ENCODE results near the gene HPRT1.

DNA sequence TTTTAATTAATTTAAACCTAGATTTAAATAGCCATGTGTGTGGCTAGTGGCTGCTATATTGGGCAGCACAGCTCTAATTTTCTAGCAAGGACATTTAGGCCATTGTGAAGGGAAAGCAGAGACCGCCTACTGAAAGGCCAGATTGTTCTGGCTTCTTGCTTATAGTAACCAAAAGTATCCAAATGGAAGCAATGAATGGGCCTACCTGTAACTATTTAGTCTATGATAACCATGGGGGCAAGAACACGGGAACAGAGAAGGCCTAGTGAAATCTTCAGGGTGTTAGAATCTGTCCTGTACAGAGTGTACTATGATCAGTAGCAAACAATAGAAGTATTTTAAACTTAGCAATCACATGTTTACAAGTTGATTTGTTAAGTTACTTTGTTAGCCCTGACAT lies 16.5 kb upstream of the HPRT1 start:
- TF ChIP-seq, protein P1, sequence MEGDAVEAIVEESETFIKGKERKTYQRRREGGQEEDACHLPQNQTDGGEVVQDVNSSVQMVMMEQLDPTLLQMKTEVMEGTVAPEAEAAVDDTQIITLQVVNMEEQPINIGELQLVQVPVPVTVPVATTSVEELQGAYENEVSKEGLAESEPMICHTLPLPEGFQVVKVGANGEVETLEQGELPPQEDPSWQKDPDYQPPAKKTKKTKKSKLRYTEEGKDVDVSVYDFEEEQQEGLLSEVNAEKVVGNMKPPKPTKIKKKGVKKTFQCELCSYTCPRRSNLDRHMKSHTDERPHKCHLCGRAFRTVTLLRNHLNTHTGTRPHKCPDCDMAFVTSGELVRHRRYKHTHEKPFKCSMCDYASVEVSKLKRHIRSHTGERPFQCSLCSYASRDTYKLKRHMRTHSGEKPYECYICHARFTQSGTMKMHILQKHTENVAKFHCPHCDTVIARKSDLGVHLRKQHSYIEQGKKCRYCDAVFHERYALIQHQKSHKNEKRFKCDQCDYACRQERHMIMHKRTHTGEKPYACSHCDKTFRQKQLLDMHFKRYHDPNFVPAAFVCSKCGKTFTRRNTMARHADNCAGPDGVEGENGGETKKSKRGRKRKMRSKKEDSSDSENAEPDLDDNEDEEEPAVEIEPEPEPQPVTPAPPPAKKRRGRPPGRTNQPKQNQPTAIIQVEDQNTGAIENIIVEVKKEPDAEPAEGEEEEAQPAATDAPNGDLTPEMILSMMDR (optimal IDR thresholded peaks at IDR 0.05 in 1 of 3, IDR thresholded peaks at IDR 0.05 in 1 of 3, conservative IDR thresholded peaks at IDR 0.05 in 1 of 3; ENCODE audit: extremely low read depth in 1 of 3, insufficient read depth in 2 of 3, low read length in 3 of 3), result no peak
- no peak for TF ChIP-seq EZH2 (IDR thresholded peaks at IDR 0.05; ENCODE audit: low read length)
